ENCODE measurements around the gene SCN2A. TPM values are rescaled to one million over a fixed set of nuclear protein-coding genes. Genes with fewer than 3 reads are reported as not detected.

Gene SCN2A
- total RNA-seq, 1 experiment from 2014 or later = 0.24 TPM

DNA sequence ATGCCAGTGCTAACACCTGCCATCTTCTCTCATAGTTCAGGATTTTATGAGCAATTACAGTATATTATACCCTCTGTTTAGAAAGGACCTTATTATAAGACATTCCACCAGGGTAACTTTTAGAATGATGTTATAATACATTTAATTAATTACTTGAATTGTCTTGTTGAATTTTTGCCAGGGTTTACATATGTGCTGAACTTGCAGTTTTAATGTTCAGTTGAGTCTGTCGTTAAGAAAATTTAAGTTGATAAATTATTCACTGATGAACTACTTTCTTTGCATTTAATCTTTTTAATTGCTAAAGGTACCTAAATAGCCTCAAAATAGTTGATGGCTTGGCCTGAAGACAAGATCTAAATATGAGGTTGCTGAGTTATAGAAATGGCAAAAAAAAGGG lies 68.1 kb downstream of the SCN2A start:
- Histone ChIP-seq H4K20me1 (ENCODE audit: control insufficient read depth, insufficient read depth, insufficient read length) (no peaks in the 10 kb centered on the region), H3K79me2 (ENCODE audit: insufficient read depth, low read length) (no peaks in the 10 kb centered on the region), H4K91ac (ENCODE audit: insufficient read length, low read depth, low read length) (no peak overlapping the region), H3K4me1 (ENCODE audit: insufficient read depth, low read length) (no peaks in the 10 kb centered on the region), H3K79me1 (ENCODE audit: insufficient read depth, low read depth, low read length, poor library complexity, severe bottlenecking) (no peaks in the 10 kb centered on the region), H3K23ac (ENCODE audit: insufficient read length, low read depth, low read length) (no peak overlapping the region), H4K8ac (replicated peaks; ENCODE audit: insufficient read length, low read depth, low read length) (no peak overlapping the region), H3K14ac (ENCODE audit: insufficient read depth, low read length) (no peak overlapping the region), H3K4ac (ENCODE audit: low read depth, low read length) (no peak overlapping the region), H2BK12ac (ENCODE audit: insufficient read length, low read depth, low read length) (no peak overlapping the region), H3K4me2 (ENCODE audit: insufficient read depth, insufficient read length, low read length) (no peak overlapping the region), H2AK5ac (ENCODE audit: insufficient read length, low read length) (no peak overlapping the region), H3T11ph (ENCODE audit: low read length) (no peak overlapping the region), H3K9ac (ENCODE audit: extremely low read depth, insufficient read length, low read length) (no peak overlapping the region), H2BK120ac (ENCODE audit: low read depth, low read length, poor library complexity, severe bottlenecking) (no peak overlapping the region), H3K18ac (ENCODE audit: insufficient read length, low read depth, low read length) (no peak overlapping the region), H3K23me2 (ENCODE audit: insufficient read length, low read depth, low read length, poor library complexity, severe bottlenecking) (no peaks in the 10 kb centered on the region), H3K9me3 (ENCODE audit: control insufficient read depth, low read depth, low read length) (no peaks in the 10 kb centered on the region), H2AFZ (ENCODE audit: low read length) (no peak overlapping the region), H3K56ac (ENCODE audit: insufficient read length, low read depth, low read length) (no peak overlapping the region), H3K27ac (ENCODE audit: insufficient read length, low read depth, low read length) (no peak overlapping the region), H2BK20ac (ENCODE audit: low read depth, low read length, poor library complexity, severe bottlenecking) (no peak overlapping the region), H2BK15ac (ENCODE audit: low read depth, low read length) (no peak overlapping the region), H4K5ac (ENCODE audit: insufficient read length, low read depth, low read length) (no peak overlapping the region), H3K27me3 (ENCODE audit: insufficient read depth, low read length) (no peaks in the 10 kb centered on the region), H2BK5ac (ENCODE audit: insufficient read length, low read length) (no peak overlapping the region)
- Mint-ChIP-seq H3K27ac (no peak overlapping the region), H3K4me3 (no peak overlapping the region), H3K9me3 (no peaks in the 10 kb centered on the region), H3K4me1 (peaks cover 9 to 12% of the 10 kb centered on the region in 2 experiments), H3K27me3 (ENCODE audit: low read depth) (no peaks in the 10 kb centered on the region), H3K36me3 (ENCODE audit: insufficient read depth in 1 of 3, low read depth in 3 of 3) (no peaks in the 10 kb centered on the region)
- TF ChIP-seq, protein P1, sequence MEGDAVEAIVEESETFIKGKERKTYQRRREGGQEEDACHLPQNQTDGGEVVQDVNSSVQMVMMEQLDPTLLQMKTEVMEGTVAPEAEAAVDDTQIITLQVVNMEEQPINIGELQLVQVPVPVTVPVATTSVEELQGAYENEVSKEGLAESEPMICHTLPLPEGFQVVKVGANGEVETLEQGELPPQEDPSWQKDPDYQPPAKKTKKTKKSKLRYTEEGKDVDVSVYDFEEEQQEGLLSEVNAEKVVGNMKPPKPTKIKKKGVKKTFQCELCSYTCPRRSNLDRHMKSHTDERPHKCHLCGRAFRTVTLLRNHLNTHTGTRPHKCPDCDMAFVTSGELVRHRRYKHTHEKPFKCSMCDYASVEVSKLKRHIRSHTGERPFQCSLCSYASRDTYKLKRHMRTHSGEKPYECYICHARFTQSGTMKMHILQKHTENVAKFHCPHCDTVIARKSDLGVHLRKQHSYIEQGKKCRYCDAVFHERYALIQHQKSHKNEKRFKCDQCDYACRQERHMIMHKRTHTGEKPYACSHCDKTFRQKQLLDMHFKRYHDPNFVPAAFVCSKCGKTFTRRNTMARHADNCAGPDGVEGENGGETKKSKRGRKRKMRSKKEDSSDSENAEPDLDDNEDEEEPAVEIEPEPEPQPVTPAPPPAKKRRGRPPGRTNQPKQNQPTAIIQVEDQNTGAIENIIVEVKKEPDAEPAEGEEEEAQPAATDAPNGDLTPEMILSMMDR (conservative IDR thresholded peaks at IDR 0.05) = no peak
- DNase-seq = no peak
- WGBS (ENCODE audit: extremely low coverage, insufficient read length, low lambda C conversion rate) = no CpG with 5 or more reads among the region's 1 CpG

Measured in H9 (cell line).